GM12875 (cell line): ENCODE measurements around the gene CRYBB1.

Experiments
- H3K4me3 ChIP-seq: one replicate; pipeline ENCODE4 v1.5.1; 2011; ENCODE audit warnings: low read depth, low read length, control low read depth
- CTCF ChIP-seq: IDR thresholded peaks from 2 replicates; pipeline ENCODE4 v1.5.1; 2011; ENCODE audit warnings: low read depth, mild to moderate bottlenecking, control low read depth, inconsistent platforms, low read length, moderate library complexity, borderline replicate concordance; ENCODE audit not compliant: insufficient read depth

CRYBB1 gene

GRCh38 chr22:26612652-26613051, 5.2 kb downstream of the CRYBB1 start:
- no peak overlapping the region for H3K4me3 ChIP-seq
- no peak for TF ChIP-seq CTCF

GRCh38 chr22:26610996-26611395, 6.8 kb downstream of the CRYBB1 start:
- no peak overlapping the region for H3K4me3 ChIP-seq

GRCh38 chr22:26610072-26610958, 7.5 kb downstream of the CRYBB1 start:
- H3K4me3 ChIP-seq: peak overlapping the region; percentile 23
- TF ChIP-seq CTCF: no peak

More at GRCh38 chr22:26610996-26611395, 6.8 kb downstream of the CRYBB1 start:
- TF ChIP-seq CTCF: no peak

- no peak overlapping the region for H3K4me3 ChIP-seq
- no peak for TF ChIP-seq CTCF
Observed at GRCh38 chr22:26609287-26609686, 8.5 kb downstream of the CRYBB1 start.

GRCh38 chr22:26608129-26608528, 9.7 kb downstream of the CRYBB1 start:
- H3K4me3 ChIP-seq: no peak overlapping the region
- no peak for TF ChIP-seq CTCF

- no peak for TF ChIP-seq CTCF
Observed at GRCh38 chr22:26606611-26607010, 11.2 kb downstream of the CRYBB1 start.

GRCh38 chr22:26604368-26604767, 13.5 kb downstream of the CRYBB1 start:
- no peak for TF ChIP-seq CTCF
- no peak overlapping the region for H3K4me3 ChIP-seq

More at GRCh38 chr22:26606611-26607010, 11.2 kb downstream of the CRYBB1 start:
- no peak overlapping the region for H3K4me3 ChIP-seq
